NCI-H1048 (cell line): ENCODE data around the gene CD248.
"Not testable (repeated sequence)": the region's sequence is repeated elsewhere in the genome, so short reads cannot be mapped to it uniquely, and the experiment has no call there.

Experiments
- DNase-seq: peaks from one replicate; lab custom pipeline; 2025; lab: John Stamatoyannopoulos, UW

The CD248 gene

GRCh38 chr11:66313321-66314185 lies 3.3 kb downstream of the CD248 start:
- no peak for DNase-seq

GRCh38 chr11:66312549-66313320 lies 4.1 kb downstream of the CD248 start:
- DNase-seq = peak; percentile 93

- peak; percentile 79 for DNase-seq
Observed at GRCh38 chr11:66311965-66312548, 4.8 kb downstream of the CD248 start.

- DNase-seq = no peak
Observed at GRCh38 chr11:66311470-66311964, 5.3 kb downstream of the CD248 start.

GRCh38 chr11:66310803-66311440 lies 5.9 kb downstream of the CD248 start:
- DNase-seq = not testable (repeated sequence)

GRCh38 chr11:66310324-66310723 lies 6.5 kb downstream of the CD248 start:
- DNase-seq = no peak

- no peak for DNase-seq
Observed at GRCh38 chr11:66309475-66309874, 7.4 kb downstream of the CD248 start.

GRCh38 chr11:66302656-66303055 lies 14.2 kb downstream of the CD248 start:
- DNase-seq = no peak

GRCh38 chr11:66299186-66299585 lies 17.7 kb downstream of the CD248 start:
- no peak for DNase-seq

- DNase-seq = no peak
Observed at GRCh38 chr11:66297610-66298009, 19.2 kb downstream of the CD248 start.

- no peak for DNase-seq
Observed at GRCh38 chr11:66294626-66295620, 21.9 kb downstream of the CD248 start.

- no peak for DNase-seq
Observed at GRCh38 chr11:66293777-66294625, 22.8 kb downstream of the CD248 start.

- no peak for DNase-seq
Observed at GRCh38 chr11:66293352-66293751, 23.5 kb downstream of the CD248 start.

- DNase-seq = no peak
Observed at GRCh38 chr11:66292543-66293332, 24.1 kb downstream of the CD248 start.

- no peak for DNase-seq
Observed at GRCh38 chr11:66291706-66292542, 24.9 kb downstream of the CD248 start, which contains the start of gene TMEM151A. TSS of gene TMEM151A (plus strand) at chr11:66291894. CDS start at chr11:66292014, 120 bp downstream.

GRCh38 chr11:66291303-66291705 lies 25.5 kb downstream of the CD248 start:
- DNase-seq = no peak

- no peak for DNase-seq
Observed at GRCh38 chr11:66290330-66290621, 26.6 kb downstream of the CD248 start.
